Measurements from ENCODE around the gene GGTLC2. TPM values are rescaled to one million over a fixed set of nuclear protein-coding genes. Genes with fewer than 3 reads are reported as not detected.
A peak's percentile ranks its signal among the peaks of the same experiment; 100 is the strongest.

The GGTLC2 gene
- total RNA-seq, 1 donor from 2014 or later = not detected

GRCh38 chr22:22681221-22681739, 36.9 kb downstream of the GGTLC2 start:
- DNase-seq = no peak
- no peaks in the 10 kb centered on the region for H3K27me3 Mint-ChIP-seq
- no peaks in the 10 kb centered on the region for H3K9me3 Mint-ChIP-seq
- peaks cover 51% of the 10 kb centered on the region for H3K4me1 Mint-ChIP-seq
- no peak overlapping the region for H3K4me3 Mint-ChIP-seq
- peak; percentile 45 for ATAC-seq (ENCODE audit: low read depth)
- no peak overlapping the region for H3K27ac Mint-ChIP-seq
- CTCF ChIA-PET = no interaction called here
- no peaks in the 10 kb centered on the region for H3K36me3 Mint-ChIP-seq (ENCODE audit: low read depth)
- no peak for TF ChIP-seq CTCF (IDR thresholded peaks at IDR 0.05)
- intact Hi-C loops (cut with micrococcal nuclease) = loop anchor here (10.0 kb wide), 2 partner anchors 216 to 326 kb away; no protein-coding TSS in a partner anchor
- POLR2A ChIA-PET = interaction anchor here (1.0 kb wide), 1 partner anchor 41 kb away, joined by 4 read pairs; no protein-coding TSS in a partner anchor

- POLR2A ChIA-PET = no interaction called here
- no peaks in the 10 kb centered on the region for H3K9me3 Mint-ChIP-seq
- intact Hi-C loops (cut with micrococcal nuclease) = loop anchor here (10.0 kb wide), 2 partner anchors 217 to 327 kb away; no protein-coding TSS in a partner anchor
- DNase-seq (no peak), ATAC-seq (ENCODE audit: low read depth) (no peak)
- H3K27ac Mint-ChIP-seq = no peak overlapping the region
- no peaks in the 10 kb centered on the region for H3K36me3 Mint-ChIP-seq (ENCODE audit: low read depth)
- no peak overlapping the region for H3K4me3 Mint-ChIP-seq
- TF ChIP-seq CTCF (IDR thresholded peaks at IDR 0.05) = no peak
- H3K4me1 Mint-ChIP-seq = peaks cover 60% of the 10 kb centered on the region
- CTCF ChIA-PET = no interaction called here
- H3K27me3 Mint-ChIP-seq = no peaks in the 10 kb centered on the region
Observed at GRCh38 chr22:22682196-22682595, 37.8 kb downstream of the GGTLC2 start.

GRCh38 chr22:22682807-22683667, 38.6 kb downstream of the GGTLC2 start:
- ATAC-seq (ENCODE audit: low read depth) (no peak), DNase-seq (no peak)
- H3K4me1 Mint-ChIP-seq = peaks cover 68% of the 10 kb centered on the region
- intact Hi-C loops (cut with micrococcal nuclease) = loop anchor here (10.0 kb wide), 2 partner anchors 218 to 328 kb away; no protein-coding TSS in a partner anchor
- H3K27me3 Mint-ChIP-seq = no peaks in the 10 kb centered on the region
- TF ChIP-seq CTCF (IDR thresholded peaks at IDR 0.05) = no peak
- CTCF ChIA-PET = interaction anchor here (0.9 kb wide), 1 partner anchor 82 kb away, joined by 3 read pairs; no protein-coding TSS in a partner anchor
- POLR2A ChIA-PET = no interaction called here
- H3K27ac Mint-ChIP-seq = no peak overlapping the region
- H3K4me3 Mint-ChIP-seq = no peak overlapping the region
- no peaks in the 10 kb centered on the region for H3K9me3 Mint-ChIP-seq
- no peaks in the 10 kb centered on the region for H3K36me3 Mint-ChIP-seq (ENCODE audit: low read depth)

- Mint-ChIP-seq H3K9me3 (no peaks in the 10 kb centered on the region), H3K27ac (no peak overlapping the region), H3K4me1 (peaks cover 61% of the 10 kb centered on the region), H3K27me3 (no peaks in the 10 kb centered on the region), H3K4me3 (no peak overlapping the region), H3K36me3 (ENCODE audit: low read depth) (no peaks in the 10 kb centered on the region)
- ChIA-PET POLR2A (no interaction called here), CTCF (interaction anchor here (0.9 to 3.4 kb wide), 7 partner anchors 15 to 271 kb away, joined by 3 to 25 read pairs (median 7); no protein-coding TSS in a partner anchor)
- TF ChIP-seq CTCF (IDR thresholded peaks at IDR 0.05) = no peak
- no peak for DNase-seq
- intact Hi-C loops (cut with micrococcal nuclease) = loop anchor here (10.0 kb wide), 2 partner anchors 219 to 329 kb away; no protein-coding TSS in a partner anchor
- ATAC-seq (ENCODE audit: low read depth) = no peak
Observed at GRCh38 chr22:22683668-22684361, 39.4 kb downstream of the GGTLC2 start.

Measured in activated B cell treated with CpG ODN at 0.5 μM for 24 hours (primary cell).